ENCODE measurements around the gene MED22.

DNA sequence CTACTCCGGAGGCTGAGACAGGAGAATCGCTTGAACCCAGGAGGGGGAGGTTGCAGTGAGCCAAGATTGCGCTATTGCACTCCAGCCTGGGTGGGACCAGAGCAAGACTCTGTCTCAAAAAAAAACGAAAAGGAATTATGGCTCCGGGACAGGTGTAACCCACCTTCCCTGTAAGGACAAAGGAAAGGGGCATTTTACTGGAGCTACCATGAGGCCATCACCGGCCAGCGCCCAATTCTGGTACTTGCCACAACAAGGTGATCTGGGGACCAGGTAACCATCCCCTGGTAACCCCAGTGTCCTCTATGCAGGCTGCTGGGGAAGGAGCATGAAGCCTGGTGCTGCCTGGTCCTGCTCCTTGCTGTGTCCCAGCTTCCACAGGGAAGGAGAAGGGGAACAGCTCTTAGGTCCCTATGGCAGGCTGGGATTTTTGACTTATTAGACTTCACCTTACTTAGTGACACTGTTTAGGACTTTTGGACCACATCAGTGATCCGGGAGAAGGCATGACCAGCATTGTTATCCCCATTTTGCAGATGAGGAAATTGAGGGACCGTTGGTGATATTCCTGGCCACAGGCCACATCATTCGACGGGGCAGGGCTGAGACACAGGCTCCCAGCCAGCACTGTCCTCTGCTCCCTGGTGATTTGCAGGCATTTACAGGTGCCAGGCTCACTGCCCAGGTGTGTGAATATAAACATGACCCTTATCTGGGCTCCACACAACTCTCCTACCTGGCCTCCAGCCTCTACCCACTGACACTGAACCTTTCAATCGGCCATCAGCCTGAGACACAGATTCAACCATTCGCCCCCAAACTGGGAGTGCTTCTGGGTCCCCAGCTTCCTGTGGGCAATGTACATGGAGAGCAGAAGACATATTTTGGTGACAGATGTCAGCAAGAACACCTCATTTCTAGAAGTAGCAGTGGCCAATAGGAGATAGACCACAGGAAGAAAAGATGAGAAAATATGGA is 46.4 kb downstream of the MED22 start:
- TF ChIP-seq, protein P1, sequence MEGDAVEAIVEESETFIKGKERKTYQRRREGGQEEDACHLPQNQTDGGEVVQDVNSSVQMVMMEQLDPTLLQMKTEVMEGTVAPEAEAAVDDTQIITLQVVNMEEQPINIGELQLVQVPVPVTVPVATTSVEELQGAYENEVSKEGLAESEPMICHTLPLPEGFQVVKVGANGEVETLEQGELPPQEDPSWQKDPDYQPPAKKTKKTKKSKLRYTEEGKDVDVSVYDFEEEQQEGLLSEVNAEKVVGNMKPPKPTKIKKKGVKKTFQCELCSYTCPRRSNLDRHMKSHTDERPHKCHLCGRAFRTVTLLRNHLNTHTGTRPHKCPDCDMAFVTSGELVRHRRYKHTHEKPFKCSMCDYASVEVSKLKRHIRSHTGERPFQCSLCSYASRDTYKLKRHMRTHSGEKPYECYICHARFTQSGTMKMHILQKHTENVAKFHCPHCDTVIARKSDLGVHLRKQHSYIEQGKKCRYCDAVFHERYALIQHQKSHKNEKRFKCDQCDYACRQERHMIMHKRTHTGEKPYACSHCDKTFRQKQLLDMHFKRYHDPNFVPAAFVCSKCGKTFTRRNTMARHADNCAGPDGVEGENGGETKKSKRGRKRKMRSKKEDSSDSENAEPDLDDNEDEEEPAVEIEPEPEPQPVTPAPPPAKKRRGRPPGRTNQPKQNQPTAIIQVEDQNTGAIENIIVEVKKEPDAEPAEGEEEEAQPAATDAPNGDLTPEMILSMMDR (IDR thresholded peaks at IDR 0.05) = no peak
- no peak for TF ChIP-seq POLR2AphosphoS5 (IDR thresholded peaks at IDR 0.05; ENCODE audit: insufficient read depth in 1 of 2, low read depth in 1 of 2)
- no peak for TF ChIP-seq POLR2A (IDR thresholded peaks at IDR 0.05)
